Neural progenitor cell (in vitro differentiated cells): ENCODE data around the gene TMEM25.
"Not testable (repeated sequence)": the region's sequence is repeated elsewhere in the genome, so short reads cannot be mapped to it uniquely, and the experiment has no call there.

Source experiments
- CTCF ChIP-seq: fragments of 200-600 bp; sonication (generic); IDR thresholded peaks from 2 replicates; pipeline ENCODE4 v1.5.1; 2017; ENCODE audit warnings: antibody characterized with exemption, mild to moderate bottlenecking
- EZH2 ChIP-seq: fragments of 200-600 bp; sonication (generic); IDR thresholded peaks from 2 replicates; pipeline ENCODE4 v1.6.1; 2017; ENCODE audit warnings: antibody characterized with exemption, mild to moderate bottlenecking, moderate library complexity
- EZH2phosphoT487 ChIP-seq: fragments of 200-600 bp; sonication (generic); IDR thresholded peaks from 2 replicates; pipeline ENCODE4 v1.6.1; 2017; ENCODE audit warnings: antibody characterized with exemption

GRCh38 chr11:118577995-118578394 is 47.0 kb downstream of the TMEM25 start:
- TF ChIP-seq CTCF, EZH2, EZH2phosphoT487: not testable (repeated sequence)
